NCI-H82 treated with DMSO at 0.1 percent for 48 hours (cell line): Measurements from ENCODE around the gene CMIP.
A peak's percentile ranks its signal among the peaks of the same experiment; 100 is the strongest.

Source experiments
- DNase-seq: peaks from one replicate; lab custom pipeline; 2025; ENCODE audit not compliant: unreplicated experiment; lab: John Stamatoyannopoulos, UW

The CMIP gene

DNA sequence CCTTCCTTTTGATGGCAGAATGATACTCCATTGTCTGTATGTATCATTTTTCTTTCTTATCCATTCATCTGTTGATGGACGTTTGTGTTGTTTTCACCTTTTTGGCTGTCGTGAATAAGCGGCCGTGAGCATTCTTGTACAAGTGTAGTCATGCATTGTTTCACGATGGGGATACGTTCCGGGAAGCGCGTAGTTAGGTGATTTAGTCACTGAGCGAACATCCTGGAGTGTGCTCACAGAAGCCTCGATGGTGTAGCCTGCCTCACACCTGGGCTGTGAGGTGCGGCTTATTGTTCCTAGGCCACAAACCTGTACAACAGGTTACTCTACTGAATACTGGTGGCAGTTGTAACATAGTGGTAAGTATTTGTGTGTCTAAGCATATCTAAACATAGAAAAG is 136.5 kb downstream of the CMIP start:
- no peak for DNase-seq

DNA sequence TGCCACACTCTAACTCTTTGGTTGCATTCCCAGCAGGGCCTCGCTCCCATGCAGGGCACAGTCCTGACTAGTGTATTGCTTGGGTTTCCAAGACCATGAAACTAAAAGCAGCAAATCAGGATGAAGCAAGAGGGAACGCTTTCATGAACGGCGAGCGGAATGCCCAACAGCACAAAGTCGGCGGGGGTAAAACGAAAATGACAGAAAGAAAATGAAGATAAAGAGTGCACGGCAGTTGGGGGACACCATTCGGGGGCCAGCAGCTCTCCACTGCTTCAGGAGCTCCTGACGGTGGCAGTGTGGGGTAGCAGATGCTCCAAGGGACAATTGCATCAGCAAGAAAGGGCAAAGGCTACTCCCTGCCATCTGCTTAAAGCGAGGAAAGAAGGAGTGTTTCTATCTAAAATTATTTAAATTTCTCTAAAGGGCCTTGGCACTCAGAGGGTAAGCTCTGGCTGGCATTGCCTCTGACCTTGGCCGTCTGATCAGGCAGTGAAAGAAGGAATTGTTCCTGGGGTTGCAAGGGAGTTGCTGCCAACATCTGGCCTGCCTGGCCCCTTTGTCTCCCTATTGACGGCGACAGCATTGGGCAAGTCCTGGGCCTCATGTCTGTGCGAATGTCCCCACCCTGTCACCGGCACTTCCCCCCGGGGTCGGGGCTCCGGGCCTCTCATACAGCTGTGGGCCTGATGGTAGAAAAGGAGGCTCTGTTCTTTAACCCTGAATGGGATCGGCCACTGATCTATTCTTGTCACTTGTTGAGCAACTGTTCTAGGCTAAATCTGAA is 138.2 kb downstream of the CMIP start:
- no peak for DNase-seq

DNA sequence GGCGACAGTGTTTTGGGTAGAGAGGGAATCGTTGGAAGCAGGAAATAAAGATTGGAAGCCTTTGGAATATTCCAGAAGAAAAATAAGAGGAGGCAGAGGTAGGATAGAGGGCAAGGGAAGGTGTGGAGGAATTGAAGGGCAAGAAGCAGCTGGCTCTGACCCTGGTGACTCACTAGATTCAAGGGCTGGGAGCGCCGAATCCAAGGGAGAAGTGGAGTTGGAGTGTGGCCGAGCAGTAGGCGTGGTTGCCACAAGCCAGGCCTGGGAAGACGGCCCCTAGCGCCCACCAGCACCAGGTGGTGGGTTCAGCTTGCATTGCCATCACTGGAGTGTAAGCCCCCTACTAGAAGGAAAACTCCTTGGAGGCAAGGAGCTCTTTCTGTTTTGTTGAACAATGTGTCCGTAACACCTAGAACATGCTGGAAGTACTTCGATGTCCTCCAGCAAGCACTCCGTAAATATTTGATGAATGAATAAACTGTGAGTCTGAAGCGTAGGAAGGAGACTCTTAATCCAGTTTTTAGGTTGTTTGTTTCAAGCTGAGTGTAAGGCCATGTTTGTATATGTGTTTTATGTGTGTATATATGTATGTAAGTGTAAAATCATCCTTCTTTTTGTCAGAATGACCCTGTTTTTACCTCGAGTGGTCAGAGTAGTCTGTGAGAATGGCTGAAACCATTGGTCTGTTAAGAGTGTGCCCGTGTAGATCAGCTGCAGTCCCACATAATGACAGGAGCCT is 139.5 kb downstream of the CMIP start:
- no peak for DNase-seq

DNA sequence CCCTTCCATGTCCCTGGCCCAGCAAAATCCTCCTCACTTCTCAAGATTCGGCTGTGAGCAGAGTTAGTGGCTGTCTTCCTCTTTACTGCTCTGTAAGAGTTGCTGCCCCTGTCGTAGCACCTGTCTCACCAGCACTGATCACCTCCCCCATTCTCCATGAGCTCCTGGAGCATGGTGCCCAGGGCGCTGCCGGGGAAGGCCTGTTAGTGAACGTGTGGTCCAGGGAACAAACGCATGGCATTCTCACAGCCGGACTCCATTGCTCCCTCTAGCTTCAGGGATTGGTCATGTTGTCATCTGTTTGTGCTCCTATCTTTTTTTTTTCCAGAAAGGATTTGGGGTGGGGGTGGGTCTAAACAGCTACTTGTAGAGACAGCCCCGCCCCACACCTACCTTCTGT is 141.2 kb downstream of the CMIP start:
- DNase-seq: peak; percentile 34

DNA sequence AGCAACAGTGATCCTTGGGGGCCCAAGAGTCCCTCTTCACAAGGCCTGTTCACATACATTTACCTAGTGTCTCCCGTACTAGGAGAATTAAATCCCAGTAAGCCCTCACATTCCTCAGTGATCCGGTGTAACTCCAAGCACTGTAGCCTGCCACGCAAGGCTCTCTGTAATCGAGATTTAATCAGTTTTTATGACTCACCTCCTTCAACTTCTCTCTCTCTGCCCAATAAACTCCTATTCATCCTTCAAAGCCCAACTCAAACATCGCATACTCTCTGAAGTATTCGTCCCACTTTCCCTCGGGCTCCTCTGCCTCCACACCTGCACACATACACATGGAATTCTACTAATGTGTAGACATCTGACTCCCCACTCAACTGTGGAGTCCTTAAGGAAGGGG is 141.8 kb downstream of the CMIP start:
- no peak for DNase-seq

DNA sequence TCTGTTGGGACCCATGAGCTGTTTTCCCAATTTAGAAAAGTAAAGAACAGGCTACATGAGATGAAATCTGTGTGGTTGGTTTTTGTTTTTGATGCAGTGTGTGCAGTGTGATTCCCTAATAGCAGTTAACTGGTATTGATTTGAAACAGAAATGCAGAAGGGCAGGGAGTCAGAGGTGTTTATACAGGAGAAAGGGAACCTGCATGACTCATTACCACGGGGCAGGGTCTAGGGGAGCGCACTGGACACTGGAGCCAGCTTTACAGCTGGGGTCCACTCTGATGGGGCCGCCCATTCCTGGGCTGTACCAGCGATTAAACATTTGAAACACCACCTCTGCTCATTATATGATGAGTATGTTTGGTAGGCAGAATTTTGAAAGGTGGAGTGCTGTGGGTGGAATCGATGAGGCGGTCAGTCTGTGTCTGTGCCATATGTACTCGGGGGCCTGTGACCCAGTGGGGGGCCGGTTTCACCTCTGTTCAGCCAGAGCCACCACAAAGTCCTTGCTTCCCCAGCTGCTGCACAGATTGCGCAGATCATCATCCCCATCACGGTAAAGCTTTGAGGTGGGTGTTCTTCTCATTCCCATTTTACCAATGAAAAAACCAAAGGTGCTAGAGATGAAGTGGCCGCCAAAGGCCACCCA is 142.5 kb downstream of the CMIP start:
- DNase-seq: no peak

DNA sequence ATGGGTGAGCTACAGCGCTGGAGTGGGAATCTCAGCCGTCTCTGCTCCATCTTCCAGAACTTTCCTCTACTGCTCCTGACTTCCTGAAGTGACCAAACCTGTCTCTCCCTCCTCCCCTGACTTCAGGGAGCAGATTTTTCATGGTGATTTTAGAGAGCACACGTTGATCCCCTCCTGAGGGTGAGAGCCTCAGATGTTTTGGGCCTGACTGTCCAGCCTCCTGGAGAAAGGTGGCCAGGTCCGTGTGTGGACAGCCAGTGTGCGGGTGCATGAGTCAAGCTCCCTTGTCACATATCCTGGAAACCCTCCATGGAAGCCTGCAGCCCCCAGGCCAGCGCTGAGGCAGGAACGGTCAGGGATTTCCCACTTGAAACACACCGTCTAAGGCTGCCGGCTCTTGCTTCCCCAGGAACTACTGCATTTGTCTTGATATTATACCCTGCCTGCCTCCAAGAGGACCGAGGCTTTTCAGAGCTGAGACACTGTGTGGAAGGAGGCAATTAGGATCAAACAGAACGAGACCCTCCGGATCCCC is 143.1 kb downstream of the CMIP start:
- DNase-seq: no peak

DNA sequence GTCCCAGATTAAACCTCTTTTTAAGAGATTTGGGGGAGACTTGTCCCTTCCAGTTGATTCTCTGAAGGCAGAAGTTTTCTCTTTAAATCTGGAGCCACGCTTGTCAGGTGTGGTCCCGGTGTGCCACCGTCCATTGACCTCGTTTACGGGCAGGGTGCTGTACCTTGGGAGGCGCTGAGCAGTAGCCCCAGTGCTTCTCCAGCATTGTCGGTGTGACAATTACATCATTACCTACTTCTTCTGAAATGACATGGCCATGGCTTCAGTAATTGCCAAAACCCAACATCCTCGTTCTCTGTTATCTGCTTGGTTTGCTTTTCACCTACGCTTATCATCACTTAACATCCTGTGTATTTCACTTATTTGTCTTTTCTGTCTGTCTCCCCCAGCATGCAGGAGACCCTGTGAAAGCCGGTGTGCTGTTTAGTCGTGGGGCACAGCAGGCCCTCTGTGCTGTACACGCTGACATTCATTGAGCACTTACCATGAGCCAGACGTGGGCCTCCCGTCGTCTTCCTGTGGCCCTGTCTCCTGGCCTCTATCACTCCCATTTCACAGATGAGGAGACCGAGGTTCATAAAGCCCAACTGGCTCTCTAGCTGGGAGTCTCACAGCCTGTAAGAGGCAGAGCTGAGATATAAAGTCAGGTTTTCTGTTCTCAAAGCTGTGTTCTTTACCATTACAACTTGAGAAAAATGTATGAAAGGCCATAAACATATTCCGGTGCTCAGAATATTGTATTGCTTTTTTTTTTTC is 143.9 kb downstream of the CMIP start:
- no peak for DNase-seq

DNA sequence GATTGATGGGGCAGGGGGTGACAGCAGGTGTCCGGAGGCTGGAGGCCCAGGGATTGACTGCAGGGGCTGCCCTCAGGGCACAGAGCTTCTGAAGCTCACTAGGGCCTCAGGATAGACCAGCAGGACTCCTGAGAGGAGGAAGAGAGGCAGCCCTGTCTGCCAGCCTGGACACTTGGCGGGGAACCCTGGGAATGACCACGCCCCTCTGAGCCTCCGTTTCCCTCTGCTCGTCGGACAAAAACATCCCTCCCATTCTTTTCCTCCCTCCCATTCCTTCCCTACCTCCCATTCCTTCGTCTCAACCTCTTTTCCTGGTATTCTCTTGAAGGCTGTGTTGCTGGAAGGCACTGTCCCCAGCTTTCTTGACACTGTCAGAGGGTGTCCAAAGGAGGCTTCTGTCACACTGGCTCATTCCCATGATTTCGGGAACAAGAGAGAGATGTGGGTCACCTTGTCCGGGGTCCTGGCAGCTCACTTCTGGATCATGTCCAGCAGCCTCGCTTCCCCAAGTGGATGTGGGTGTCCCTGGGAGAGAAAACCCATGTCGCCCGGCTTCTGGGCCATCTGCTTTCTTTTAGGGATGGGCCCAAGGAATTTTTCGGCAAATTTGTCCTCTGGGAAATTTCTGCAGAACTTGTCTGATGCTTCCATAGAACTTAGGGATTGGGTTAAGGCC is 145.5 kb downstream of the CMIP start:
- no peak for DNase-seq

DNA sequence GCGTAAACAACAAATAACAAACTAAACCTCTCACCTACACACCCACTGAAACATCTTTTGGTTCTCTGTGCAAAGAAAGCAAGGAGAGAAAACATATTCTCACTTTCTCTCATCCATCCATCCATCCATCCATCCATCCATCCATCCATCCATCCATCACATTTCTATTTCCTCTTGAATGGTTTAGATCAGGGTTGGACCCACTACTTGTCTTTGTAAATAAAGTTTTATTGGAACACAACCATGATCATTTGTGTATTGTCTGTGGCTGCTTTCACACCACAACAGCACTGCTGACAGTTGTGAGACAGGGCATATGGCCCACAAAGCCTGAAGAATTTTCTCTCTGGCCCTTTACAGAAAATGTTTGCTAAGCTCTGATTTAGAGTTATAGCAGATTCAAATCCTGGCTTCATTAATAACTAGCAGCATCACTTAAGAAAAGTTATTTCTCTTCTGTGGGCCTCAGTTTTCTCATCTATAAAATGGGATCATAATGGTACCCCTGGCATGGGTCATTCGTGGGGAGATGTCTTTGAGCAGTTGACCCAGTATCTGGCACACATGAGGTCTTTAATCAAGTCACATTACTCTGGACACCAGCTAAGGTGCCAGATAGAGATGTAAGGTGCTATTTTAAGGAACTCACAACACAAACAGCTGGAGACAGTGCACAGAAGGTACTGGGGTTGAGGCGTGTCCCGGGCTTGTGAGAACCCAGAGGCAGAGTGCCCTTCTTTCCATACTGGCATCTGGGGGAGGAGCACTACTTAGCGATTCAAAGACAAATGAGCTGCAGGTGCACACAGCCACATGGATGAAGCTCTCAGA is 146.3 kb downstream of the CMIP start:
- no peak for DNase-seq

DNA sequence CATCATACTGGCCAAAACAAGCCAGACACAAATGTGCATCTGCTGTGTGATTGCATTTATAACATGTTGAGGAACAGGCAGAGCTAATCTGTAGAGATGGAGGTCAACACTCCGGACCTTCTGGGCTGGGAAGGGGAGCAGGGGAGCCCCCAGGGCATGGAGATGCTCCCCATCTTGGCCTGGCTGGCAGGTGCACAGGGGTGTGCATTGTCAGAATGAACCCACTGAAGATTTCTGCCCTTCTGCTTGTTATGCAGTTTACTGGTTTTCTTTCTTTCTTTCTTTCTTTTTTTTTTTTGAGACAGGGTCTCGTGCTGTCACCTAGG is 146.9 kb downstream of the CMIP start:
- DNase-seq: no peak

DNA sequence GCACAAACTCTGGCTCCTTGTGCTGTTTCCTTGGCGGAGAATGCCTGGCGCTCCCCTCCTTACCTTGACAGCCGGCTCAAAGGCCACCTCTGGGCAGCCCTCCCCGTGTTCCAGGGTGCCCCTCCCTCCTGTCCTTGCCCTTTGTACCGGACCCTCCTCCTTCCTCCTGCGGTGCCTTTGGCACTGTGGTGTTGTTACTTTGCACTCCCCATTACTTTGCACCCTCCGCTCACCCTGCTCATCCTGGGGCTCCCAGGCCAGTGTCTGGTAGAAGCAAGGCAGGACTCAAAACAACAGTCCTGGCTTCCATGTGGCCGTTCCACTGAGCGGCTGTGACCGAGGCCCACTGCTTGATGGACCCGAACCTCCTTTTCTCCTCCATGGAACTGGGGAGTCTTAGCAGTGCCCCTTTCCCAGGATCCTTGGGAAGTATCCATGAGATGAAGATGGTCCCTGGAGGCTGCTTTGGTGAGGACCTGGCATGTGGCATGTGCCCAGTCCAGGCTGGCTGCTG is 147.8 kb downstream of the CMIP start:
- no peak for DNase-seq

DNA sequence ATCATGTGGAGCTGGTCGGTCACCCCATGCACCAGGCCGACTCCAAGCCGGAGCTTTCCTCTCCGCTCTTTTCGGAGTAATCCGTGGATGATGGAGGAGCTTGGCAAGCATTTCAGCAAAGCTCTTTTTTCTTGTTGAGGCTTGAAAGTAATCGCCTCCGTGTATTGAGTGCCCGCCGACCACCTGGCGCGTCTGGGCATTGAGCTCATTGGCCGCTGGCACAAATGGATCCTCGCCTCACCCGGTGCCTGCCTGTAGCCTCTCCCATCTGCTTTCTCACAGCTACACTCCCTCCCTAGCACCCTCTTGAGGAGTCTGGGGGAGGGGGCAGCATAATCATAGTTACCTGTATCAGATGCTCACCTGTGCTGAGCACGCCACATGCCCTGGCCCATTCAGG is 148.9 kb downstream of the CMIP start:
- DNase-seq: no peak

DNA sequence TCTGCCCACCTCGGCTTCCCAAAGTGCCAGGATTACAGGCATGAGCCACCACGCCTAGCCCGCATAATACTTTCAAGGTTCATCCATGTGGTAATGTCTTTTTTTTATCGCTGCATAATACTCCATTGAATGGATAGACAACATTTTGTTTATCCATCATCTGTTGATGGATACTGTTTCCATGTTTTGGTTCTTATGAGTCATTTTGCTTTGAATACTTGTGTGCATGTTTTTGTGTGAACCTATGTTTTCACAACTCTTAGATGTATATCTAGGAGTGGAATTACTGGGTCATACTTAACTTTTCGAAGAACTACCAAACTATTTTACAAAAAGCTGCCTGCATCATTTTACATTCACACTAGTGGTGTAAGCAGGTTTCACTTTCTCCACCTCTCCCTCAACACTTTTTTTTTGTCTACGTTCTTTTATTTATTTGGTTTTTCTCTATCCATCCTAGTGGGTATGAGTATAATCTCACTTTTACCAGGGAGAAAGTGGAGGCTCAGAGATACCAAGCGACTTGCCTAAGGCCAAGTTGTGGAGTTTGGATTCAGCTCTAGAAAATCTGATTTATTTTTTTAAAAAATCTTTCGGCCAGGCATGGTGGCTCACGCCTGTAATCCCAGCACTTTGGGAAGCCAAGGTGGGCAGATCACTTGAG is 151.2 kb downstream of the CMIP start:
- DNase-seq: no peak

DNA sequence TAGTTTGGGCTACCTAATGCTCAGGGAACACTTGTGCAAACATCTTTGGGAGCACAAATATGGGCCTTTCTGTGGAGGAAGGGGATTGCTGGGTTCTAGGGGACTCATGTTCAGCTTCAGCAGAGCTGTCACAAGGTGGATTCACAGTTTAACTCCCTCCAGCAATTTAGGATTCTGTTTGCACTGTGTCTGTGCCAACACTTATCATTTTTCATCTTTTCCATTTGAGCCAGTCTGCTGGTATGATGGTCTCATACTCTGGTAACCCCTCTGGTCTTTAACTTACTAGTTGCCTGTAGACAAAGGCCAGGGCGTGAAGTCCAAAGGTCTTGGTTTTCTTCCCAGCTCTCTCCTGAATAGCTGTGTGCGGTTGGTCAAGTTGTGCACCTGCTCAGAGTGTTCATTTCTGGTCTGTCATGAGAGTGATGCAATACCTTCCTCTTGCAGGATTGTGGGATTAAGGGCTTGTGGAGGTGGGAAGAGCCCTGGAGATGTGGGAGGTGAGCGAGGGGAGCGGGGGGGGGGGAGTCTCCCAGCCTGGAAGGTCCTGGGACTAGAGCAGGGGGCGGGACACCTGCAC is 152.6 kb downstream of the CMIP start:
- DNase-seq: no peak

DNA sequence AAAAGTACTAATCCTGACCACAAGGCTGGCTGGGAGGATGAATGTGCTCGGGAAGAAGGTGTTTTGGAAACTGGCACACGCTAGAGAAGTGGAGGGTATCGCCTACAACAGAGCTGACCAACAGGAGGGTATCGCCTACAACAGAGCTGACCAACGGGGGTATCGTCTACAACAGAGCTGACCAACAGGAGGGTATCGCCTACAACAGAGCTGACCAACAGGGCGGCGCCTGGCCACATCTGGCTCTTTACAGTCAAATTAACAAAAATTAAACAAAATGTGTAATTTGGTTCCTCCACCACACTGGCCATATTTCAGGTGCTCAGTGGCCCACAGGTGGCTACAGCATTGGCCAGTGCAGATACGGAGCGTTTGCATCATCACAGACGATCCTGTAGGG is 153.5 kb downstream of the CMIP start:
- no peak for DNase-seq

DNA sequence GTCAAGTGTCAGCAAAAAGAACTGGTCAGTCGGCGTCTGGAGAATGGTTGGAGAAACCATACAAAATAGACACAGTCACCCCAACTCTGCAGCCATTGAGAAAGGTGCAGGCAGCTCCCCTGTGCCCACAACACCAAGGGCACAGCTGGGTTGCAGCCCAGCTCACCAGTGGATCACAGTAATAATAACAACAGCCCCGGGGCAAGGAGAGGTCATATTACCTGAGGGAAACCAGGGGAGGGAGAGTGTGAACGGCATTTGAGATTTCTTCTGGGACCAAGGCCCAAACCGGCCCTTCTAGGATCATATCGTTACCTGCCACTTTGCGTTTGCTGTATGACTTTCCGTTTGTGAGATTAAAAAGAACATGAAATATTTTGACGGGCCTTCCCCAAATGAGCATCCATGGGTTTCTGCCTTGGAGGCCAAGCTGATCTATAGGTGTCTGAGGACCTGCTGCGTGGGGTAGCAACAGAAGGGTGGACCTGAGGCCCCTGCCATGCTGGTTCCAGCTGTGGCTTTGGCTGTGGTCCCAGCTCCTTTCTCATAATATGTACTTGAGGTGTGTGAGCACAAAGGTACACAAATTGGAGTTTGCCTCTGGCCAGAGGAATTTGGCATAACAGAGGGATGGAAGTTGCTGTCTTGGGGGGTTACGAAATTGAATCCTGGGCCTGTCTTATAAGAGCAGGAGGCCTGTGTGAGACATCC is 154.6 kb downstream of the CMIP start:
- no peak for DNase-seq

DNA sequence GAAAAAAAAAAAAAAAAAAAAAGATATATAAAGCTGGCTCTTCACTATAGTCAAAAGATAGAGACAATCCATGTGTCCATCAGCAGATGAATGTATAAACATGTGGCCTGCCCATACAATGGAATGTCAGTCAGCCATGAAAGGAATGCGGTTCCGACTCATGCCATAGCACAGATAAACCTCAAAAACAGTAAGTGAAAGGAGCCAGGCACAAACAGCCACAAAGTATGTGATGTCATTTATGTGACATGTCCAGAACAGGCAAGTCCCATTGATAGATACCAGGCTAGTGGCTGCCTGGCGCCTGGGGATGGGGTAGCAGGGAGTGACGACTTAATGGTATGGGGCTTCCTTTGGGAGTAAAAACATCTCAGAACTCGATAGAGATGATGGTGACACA is 155.7 kb downstream of the CMIP start:
- DNase-seq: no peak
